MCF 10A (cell line): Measurements from ENCODE around the gene TCHP. TPM values are rescaled to one million over a fixed set of nuclear protein-coding genes. Genes with fewer than 3 reads are reported as not detected.

ENCODE experiments used
- BruUV-seq: library from RNA; stranded (reverse); fragments of 400-500 nt; replicated peaks from 2 replicates; lab custom pipeline; 2021; lab: Mats Ljungman, UMichigan
- CTCF ChIA-PET: fragments of 300-600 bp; sonication (Branson Sonifier 250); formaldehyde crosslinking; extraction: SDS; loops from one replicate; lab custom pipeline; 2021; ENCODE audit warnings: antibody characterized with exemption, inconsistent platforms; lab: Yijun Ruan, JAX
- POLR2A ChIA-PET: fragments of 300-600, 350-650 bp; sonication (Branson Sonifier 250); formaldehyde crosslinking; extraction: SDS; loops from one replicate; lab custom pipeline; 2020; ENCODE audit warnings: antibody characterized with exemption, inconsistent platforms; lab: Yijun Ruan, JAX
- DNase-seq: peaks from one replicate; pipeline ENCODE4 v3.0.0-alpha.2; 2018; ENCODE audit not compliant: unreplicated experiment
- H3K27ac Mint-ChIP-seq: one replicate; pipeline ENCODE4 v1.8.0; 2022; ENCODE audit warnings: mild to moderate bottlenecking, low read depth, mixed read lengths; ENCODE audit not compliant: unreplicated experiment
- H3K27me3 Mint-ChIP-seq: one replicate; pipeline ENCODE4 v1.8.0; 2022; ENCODE audit warnings: mixed read lengths; ENCODE audit not compliant: insufficient read depth, unreplicated experiment
- H3K36me3 Mint-ChIP-seq: one replicate; pipeline ENCODE4 v1.8.0; 2022; ENCODE audit warnings: mild to moderate bottlenecking, moderate library complexity, mixed read lengths; ENCODE audit not compliant: insufficient read depth, unreplicated experiment
- H3K4me1 Mint-ChIP-seq: one replicate; pipeline ENCODE4 v1.8.0; 2022; ENCODE audit warnings: mixed read lengths; ENCODE audit not compliant: insufficient read depth, unreplicated experiment
- H3K4me3 Mint-ChIP-seq: one replicate; pipeline ENCODE4 v1.8.0; 2022; ENCODE audit warnings: mild to moderate bottlenecking, moderate library complexity, mixed read lengths; ENCODE audit not compliant: unreplicated experiment
- H3K9me3 Mint-ChIP-seq: one replicate; pipeline ENCODE4 v1.8.0; 2022; ENCODE audit warnings: mixed read lengths; ENCODE audit not compliant: unreplicated experiment
- intact Hi-C: fragments of 100-400 bp; cut with micrococcal nuclease; formaldehyde crosslinking; loops from 2 replicates; pipeline ENCODE4 v1.14.1; 2022
- total RNA-seq: library from RNA; stranded (reverse); gene quantifications from 2 replicates; pipeline ENCODE4 v1.2.3, GENCODE V29; 2022
- TF ChIP-seq, protein P1 (sequence below): fragments of 200-600 bp; IDR thresholded peaks from one replicate; pipeline ENCODE4 v1.8.0; 2022; ENCODE audit warnings: antibody characterized with exemption, mild to moderate bottlenecking; ENCODE audit not compliant: unreplicated experiment

Gene TCHP
- total RNA-seq, 1 experiment from 2014 or later: 36.3 TPM

DNA sequence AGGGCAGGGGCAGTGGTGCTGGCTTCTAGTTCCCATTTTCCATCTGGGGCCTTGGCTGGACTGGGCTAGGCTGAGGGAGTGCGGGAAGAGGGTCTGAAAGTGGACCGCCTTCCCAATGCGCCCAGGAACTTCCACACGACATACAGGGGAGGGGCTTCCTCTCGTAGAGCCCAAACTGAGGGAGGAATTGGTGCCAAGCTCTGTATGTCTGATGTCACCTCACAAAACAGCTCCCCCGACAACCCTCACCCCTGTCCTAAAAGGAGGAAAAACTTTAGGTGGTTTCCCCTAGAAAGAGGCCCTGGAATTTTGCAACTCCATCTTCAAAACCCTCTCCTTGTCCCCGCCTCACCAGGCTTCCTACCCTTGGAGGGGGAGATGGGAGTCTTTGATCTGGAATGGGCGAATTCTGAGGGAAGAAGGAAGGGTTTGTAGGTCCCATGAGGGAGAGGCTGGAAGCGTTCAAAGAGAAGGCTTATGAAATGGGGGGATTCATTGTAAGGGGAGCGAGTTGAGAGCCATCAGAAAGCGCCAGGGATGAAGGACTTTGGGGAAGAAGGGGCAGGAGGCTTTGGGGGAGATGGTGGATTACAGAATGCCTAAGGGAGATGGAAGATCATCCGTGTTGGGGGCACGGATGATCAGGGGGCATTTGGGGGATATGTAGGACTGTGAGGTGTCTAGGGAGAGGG, 20.6 kb upstream of the TCHP start:
- Mint-ChIP-seq H3K27ac (peak overlapping the region; percentile 82), H3K36me3 (no peaks in the 10 kb centered on the region), H3K9me3 (no peaks in the 10 kb centered on the region), H3K4me3 (peak overlapping the region; percentile 96), H3K4me1 (peaks cover 45% of the 10 kb centered on the region), H3K27me3 (no peaks in the 10 kb centered on the region)
- ChIA-PET POLR2A (interaction anchor here (1.6 to 1.7 kb wide), 2 partner anchors 9 to 21 kb away, joined by 7 to 10 read pairs; partner anchors contain the start of gene TCHP), CTCF (interaction anchor here (1.3 to 4.6 kb wide), 3 partner anchors 27 to 75 kb away, joined by 4 to 23 read pairs (median 5); no protein-coding TSS in a partner anchor)
- TSS peak; percentile 38 for BruUV-seq
- DNase-seq: peak; percentile 13
- intact Hi-C loops: loop anchor here (1.0 to 2.0 kb wide), 4 partner anchors 26 to 283 kb away; no protein-coding TSS in a partner anchor
- TF ChIP-seq, protein P1, sequence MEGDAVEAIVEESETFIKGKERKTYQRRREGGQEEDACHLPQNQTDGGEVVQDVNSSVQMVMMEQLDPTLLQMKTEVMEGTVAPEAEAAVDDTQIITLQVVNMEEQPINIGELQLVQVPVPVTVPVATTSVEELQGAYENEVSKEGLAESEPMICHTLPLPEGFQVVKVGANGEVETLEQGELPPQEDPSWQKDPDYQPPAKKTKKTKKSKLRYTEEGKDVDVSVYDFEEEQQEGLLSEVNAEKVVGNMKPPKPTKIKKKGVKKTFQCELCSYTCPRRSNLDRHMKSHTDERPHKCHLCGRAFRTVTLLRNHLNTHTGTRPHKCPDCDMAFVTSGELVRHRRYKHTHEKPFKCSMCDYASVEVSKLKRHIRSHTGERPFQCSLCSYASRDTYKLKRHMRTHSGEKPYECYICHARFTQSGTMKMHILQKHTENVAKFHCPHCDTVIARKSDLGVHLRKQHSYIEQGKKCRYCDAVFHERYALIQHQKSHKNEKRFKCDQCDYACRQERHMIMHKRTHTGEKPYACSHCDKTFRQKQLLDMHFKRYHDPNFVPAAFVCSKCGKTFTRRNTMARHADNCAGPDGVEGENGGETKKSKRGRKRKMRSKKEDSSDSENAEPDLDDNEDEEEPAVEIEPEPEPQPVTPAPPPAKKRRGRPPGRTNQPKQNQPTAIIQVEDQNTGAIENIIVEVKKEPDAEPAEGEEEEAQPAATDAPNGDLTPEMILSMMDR: no peak

DNA sequence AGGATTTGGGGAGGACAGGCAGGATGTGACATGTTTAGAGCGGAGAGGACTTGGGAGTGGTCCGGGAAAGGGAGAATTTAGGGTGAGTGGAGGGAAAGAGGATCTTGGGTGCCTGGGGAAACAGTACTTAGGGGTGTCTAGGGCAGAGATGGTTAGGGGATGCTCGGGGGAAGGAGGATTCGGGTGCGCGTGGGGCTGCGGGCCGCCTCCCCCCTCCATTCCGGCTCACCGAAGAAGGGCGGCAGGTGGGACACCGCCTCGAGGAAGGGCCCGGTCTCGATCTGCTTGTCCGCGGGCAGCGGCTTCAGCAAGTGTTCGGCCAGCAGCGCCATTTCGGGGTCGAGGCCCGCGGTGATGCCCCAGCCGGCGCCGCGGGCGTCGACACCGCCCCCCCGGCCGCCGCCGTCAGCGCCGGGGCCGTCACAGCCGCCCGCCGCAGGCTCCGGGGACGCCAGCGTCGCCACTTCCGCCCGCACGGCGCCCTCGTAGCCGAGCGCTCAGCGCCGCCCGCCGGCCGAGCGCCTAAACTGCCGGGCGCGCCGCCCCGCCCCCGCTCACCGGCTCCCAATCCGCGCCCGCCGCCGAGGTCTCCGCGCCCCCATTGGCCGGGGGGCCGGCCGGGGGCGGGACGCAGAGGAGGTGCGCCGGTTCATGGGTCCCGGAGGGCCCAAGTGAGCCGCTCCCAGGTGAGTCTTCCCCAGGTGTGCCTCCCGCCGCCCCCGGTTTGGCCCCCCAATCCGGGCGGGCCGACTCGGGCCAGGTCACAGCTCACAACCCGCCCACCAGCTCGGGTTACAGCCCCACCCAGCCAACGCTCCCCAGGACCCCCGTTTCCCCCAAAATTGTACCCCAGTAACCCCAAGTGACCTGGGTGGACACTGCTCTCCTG, 19.8 kb upstream of the TCHP start, which contains the start of gene GLTP:
Gene GLTP (minus strand): TSS at position 499 of the 889 bp plus-strand sequence. CDS start 167 bp downstream, at position 332.
- no TSS peak for BruUV-seq
- CTCF ChIA-PET: interaction anchor here (0.6 to 4.6 kb wide), 9 partner anchors 27 to 635 kb away, joined by 3 to 23 read pairs (median 3); no protein-coding TSS in a partner anchor
- intact Hi-C loops: loop anchor here (1.0 to 2.0 kb wide), 4 partner anchors 27 to 283 kb away; no protein-coding TSS in a partner anchor
- no peaks in the 10 kb centered on the region for H3K9me3 Mint-ChIP-seq
- peak within 1 kb of the TSS; percentile 82 for H3K27ac Mint-ChIP-seq
- H3K4me1 Mint-ChIP-seq: peaks cover 41% of the 10 kb centered on the region
- H3K36me3 Mint-ChIP-seq: no peaks in the 10 kb centered on the region
- peak within 1 kb of the TSS; percentile 96 for H3K4me3 Mint-ChIP-seq
- DNase-seq: peak; percentile 88
- TF ChIP-seq, protein P1: peak; percentile 56
- POLR2A ChIA-PET: interaction anchor here (0.7 to 1.6 kb wide), 2 partner anchors 8 to 74 kb away, joined by 3 to 10 read pairs; no protein-coding TSS in a partner anchor
- no peaks in the 10 kb centered on the region for H3K27me3 Mint-ChIP-seq

DNA sequence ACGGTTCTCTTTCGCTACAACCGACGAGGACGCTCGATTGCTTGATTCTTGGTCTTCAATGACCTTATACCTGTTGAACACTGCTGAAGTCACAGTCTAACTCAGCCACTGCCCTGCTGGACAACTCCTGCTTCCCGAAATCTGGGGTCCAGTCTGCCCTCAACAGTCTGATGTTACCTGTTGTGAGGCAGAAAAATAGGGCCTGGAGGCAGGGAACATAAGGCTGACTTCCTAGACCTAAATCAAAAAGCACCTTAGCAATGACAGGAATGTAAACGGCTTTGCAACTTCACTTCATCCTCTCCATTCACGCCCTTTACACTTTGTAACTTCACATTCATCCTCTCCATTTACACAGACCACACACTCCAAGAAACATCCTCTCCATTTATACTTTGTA, 19.1 kb upstream of the TCHP start:
- TF ChIP-seq, protein P1: no peak
- CTCF ChIA-PET: interaction anchor here (0.6 to 1.8 kb wide), 9 partner anchors 20 to 634 kb away, joined by 3 to 8 read pairs (median 3); no protein-coding TSS in a partner anchor
- POLR2A ChIA-PET: interaction anchor here (0.7 kb wide), 2 partner anchors 74 to 118 kb away, joined by 3 to 4 read pairs; partner anchors contain the start of gene ANKRD13A
- H3K27me3 Mint-ChIP-seq: no peaks in the 10 kb centered on the region
- intact Hi-C loops: loop anchor here (1.0 to 2.0 kb wide), 4 partner anchors 28 to 284 kb away; no protein-coding TSS in a partner anchor
- DNase-seq: no peak
- H3K4me1 Mint-ChIP-seq: peaks cover 41% of the 10 kb centered on the region
- peak overlapping the region; percentile 82 for H3K27ac Mint-ChIP-seq
- no TSS peak for BruUV-seq
- peak overlapping the region; percentile 96 for H3K4me3 Mint-ChIP-seq
- no peaks in the 10 kb centered on the region for H3K9me3 Mint-ChIP-seq
- H3K36me3 Mint-ChIP-seq: no peaks in the 10 kb centered on the region
